ENCODE results near the gene MYLK3.
"Not testable (repeated sequence)": the region's sequence is repeated elsewhere in the genome, so short reads cannot be mapped to it uniquely, and the experiment has no call there.

The MYLK3 gene

GRCh38 chr16:46747777-46748651 is at the start of gene MYLK3:
Gene MYLK3 (minus strand): TSS chr16:46748344. CDS start chr16:46748193, 151 bp downstream.
- no peak for DNase-seq (ENCODE audit: low read depth)

GRCh38 chr16:46797501-46797900 is 49.4 kb upstream of the MYLK3 start:
- DNase-seq (ENCODE audit: low read depth), result no peak

- no peak for DNase-seq (ENCODE audit: low read depth)
Measured at GRCh38 chr16:46796764-46797269, 48.7 kb upstream of the MYLK3 start.

GRCh38 chr16:46793841-46794240 is 45.7 kb upstream of the MYLK3 start:
- DNase-seq (ENCODE audit: low read depth), result no peak

- DNase-seq (ENCODE audit: low read depth), result no peak
Measured at GRCh38 chr16:46790599-46791270, 42.6 kb upstream of the MYLK3 start.

GRCh38 chr16:46789499-46790414 is 41.6 kb upstream of the MYLK3 start:
- peak; percentile 72 for DNase-seq (ENCODE audit: low read depth)

- DNase-seq (ENCODE audit: low read depth), result no peak
Measured at GRCh38 chr16:46788891-46789474, 40.8 kb upstream of the MYLK3 start.

GRCh38 chr16:46787909-46788308 is 39.8 kb upstream of the MYLK3 start:
- no peak for DNase-seq (ENCODE audit: low read depth)

GRCh38 chr16:46785076-46785845 is 37.1 kb upstream of the MYLK3 start:
- no peak for DNase-seq (ENCODE audit: low read depth)

GRCh38 chr16:46784569-46784968 is 36.4 kb upstream of the MYLK3 start:
- DNase-seq (ENCODE audit: low read depth), result not testable (repeated sequence)

- no peak for DNase-seq (ENCODE audit: low read depth)
Measured at GRCh38 chr16:46783800-46784199, 35.7 kb upstream of the MYLK3 start.

- no peak for DNase-seq (ENCODE audit: low read depth)
Measured at GRCh38 chr16:46782320-46782719, 34.2 kb upstream of the MYLK3 start.

GRCh38 chr16:46777804-46778203 is 29.7 kb upstream of the MYLK3 start:
- DNase-seq (ENCODE audit: low read depth), result no peak

GRCh38 chr16:46775214-46775613 is 27.1 kb upstream of the MYLK3 start:
- no peak for DNase-seq (ENCODE audit: low read depth)

GRCh38 chr16:46774743-46775177 is 26.6 kb upstream of the MYLK3 start:
- DNase-seq (ENCODE audit: low read depth), result no peak

- DNase-seq (ENCODE audit: low read depth), result no peak
Measured at GRCh38 chr16:46772463-46772862, 24.3 kb upstream of the MYLK3 start.

- DNase-seq (ENCODE audit: low read depth), result no peak
Measured at GRCh38 chr16:46768809-46769208, 20.7 kb upstream of the MYLK3 start.

- DNase-seq (ENCODE audit: low read depth), result no peak
Measured at GRCh38 chr16:46765050-46765449, 16.9 kb upstream of the MYLK3 start.

- no peak for DNase-seq (ENCODE audit: low read depth)
Measured at GRCh38 chr16:46763147-46763546, 15.0 kb upstream of the MYLK3 start.

GRCh38 chr16:46762583-46762982 is 14.4 kb upstream of the MYLK3 start:
- no peak for DNase-seq (ENCODE audit: low read depth)

- DNase-seq (ENCODE audit: low read depth), result no peak
Measured at GRCh38 chr16:46759309-46759708, 11.2 kb upstream of the MYLK3 start.

Data from stimulated activated CD4-positive, alpha-beta T cell treated with anti-CD3 and anti-CD28 coated beads, Interleukin-2, amount 100 ng/mL, for 4 hours (primary cell).